Measurements from ENCODE around the gene STX16. TPM values are rescaled to one million over a fixed set of nuclear protein-coding genes. Genes with fewer than 3 reads are reported as not detected.
A peak's percentile ranks its signal among the peaks of the same experiment; 100 is the strongest.

STX16 gene
- total RNA-seq, 1 experiment from 2014 or later: 97.0 TPM

DNA sequence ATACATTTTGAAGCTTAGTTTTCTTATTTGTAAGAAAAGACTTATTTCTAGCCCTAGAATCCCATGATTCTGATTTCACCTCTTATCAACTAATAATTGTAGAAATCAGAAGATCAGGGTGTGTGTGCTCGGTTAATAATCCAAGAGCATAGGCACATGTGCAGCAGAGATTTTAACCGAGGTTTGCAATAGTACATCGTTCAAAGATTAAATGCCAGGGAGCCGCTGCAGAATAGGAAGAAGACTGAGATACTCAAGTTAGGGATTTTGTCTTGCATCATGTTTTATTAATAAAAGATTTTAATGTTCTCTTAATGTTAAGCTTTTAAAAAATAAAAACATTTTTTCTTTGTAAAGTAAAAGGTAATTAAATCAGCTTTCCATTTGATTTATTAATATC lies 6.9 kb downstream of the STX16 start:
- Mint-ChIP-seq H3K9me3 (ENCODE audit: unreplicated experiment) (no peaks in the 10 kb centered on the region), H3K27me3 (ENCODE audit: insufficient read depth, unreplicated experiment) (no peaks in the 10 kb centered on the region), H3K4me1 (ENCODE audit: low read depth, unreplicated experiment) (peaks cover 18% of the 10 kb centered on the region), H3K4me3 (ENCODE audit: unreplicated experiment) (no peak overlapping the region), H3K36me3 (ENCODE audit: insufficient read depth, unreplicated experiment) (peaks cover 27% of the 10 kb centered on the region), H3K27ac (ENCODE audit: unreplicated experiment) (no peak overlapping the region)
- CTCF ChIA-PET: interaction anchor here (0.5 kb wide), 1 partner anchor 39 kb away, joined by 4 read pairs; no protein-coding TSS in a partner anchor
- no peaks in the 10 kb centered on the region for H3K27me3 ChIP-seq (replicated peaks; ENCODE audit: control insufficient read depth, insufficient read depth, low read length)
- H3K36me3 ChIP-seq (ENCODE audit: control insufficient read depth, insufficient read depth, low read length): no peaks in the 10 kb centered on the region; the same call in 1 of the 2 replicates
- DNase-seq: no peak
- POLR2A ChIA-PET: no interaction called here
- no TSS peak for BruUV-seq (replicated peaks)
- intact Hi-C loops (cut with micrococcal nuclease; ENCODE audit: unreplicated experiment): no loop called here
- TF ChIP-seq, protein P1, sequence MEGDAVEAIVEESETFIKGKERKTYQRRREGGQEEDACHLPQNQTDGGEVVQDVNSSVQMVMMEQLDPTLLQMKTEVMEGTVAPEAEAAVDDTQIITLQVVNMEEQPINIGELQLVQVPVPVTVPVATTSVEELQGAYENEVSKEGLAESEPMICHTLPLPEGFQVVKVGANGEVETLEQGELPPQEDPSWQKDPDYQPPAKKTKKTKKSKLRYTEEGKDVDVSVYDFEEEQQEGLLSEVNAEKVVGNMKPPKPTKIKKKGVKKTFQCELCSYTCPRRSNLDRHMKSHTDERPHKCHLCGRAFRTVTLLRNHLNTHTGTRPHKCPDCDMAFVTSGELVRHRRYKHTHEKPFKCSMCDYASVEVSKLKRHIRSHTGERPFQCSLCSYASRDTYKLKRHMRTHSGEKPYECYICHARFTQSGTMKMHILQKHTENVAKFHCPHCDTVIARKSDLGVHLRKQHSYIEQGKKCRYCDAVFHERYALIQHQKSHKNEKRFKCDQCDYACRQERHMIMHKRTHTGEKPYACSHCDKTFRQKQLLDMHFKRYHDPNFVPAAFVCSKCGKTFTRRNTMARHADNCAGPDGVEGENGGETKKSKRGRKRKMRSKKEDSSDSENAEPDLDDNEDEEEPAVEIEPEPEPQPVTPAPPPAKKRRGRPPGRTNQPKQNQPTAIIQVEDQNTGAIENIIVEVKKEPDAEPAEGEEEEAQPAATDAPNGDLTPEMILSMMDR (IDR thresholded peaks at IDR 0.05; ENCODE audit: insufficient read depth in 1 of 2, low read depth in 1 of 2, low read length in 1 of 2, severe bottlenecking in 1 of 2, unreplicated experiment in 1 of 2): no peak
- H3K4me1 ChIP-seq: peaks cover 4% of the 10 kb centered on the region
- H3K4me3 ChIP-seq (ENCODE audit: low read depth, low read length): no peak overlapping the region
- H3K9me3 ChIP-seq: no peaks in the 10 kb centered on the region

DNA sequence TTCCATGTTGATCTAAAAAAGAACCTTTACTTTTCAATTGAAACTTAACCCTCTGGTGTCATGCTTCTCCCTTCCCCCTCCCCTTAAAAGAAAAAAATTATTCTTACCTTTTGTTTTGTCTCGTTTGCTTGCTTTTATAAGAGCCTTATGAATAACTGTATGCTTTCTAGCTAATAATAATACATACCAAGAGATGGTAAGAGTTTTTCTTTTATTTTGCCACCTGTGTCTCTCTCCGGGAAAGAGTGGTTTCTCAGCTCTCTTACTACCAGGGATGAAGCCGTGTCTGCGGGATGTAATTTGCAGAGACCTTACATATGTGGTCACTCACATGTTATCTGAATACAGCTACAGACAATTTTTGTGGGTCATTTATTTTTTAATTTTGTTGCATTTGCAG lies 7.7 kb downstream of the STX16 start:
- no peak overlapping the region for H3K27ac Mint-ChIP-seq (ENCODE audit: unreplicated experiment)
- no peaks in the 10 kb centered on the region for H3K4me1 ChIP-seq
- no peaks in the 10 kb centered on the region for H3K9me3 Mint-ChIP-seq (ENCODE audit: unreplicated experiment)
- no peak overlapping the region for H3K4me3 ChIP-seq (ENCODE audit: low read depth, low read length)
- H3K9me3 ChIP-seq: no peaks in the 10 kb centered on the region
- H3K4me1 Mint-ChIP-seq (ENCODE audit: low read depth, unreplicated experiment): peaks cover 14% of the 10 kb centered on the region
- no peaks in the 10 kb centered on the region for H3K27me3 Mint-ChIP-seq (ENCODE audit: insufficient read depth, unreplicated experiment)
- H3K36me3 ChIP-seq (ENCODE audit: control insufficient read depth, insufficient read depth, low read length): no peaks in the 10 kb centered on the region; the same call in 1 of the 2 replicates
- intact Hi-C loops (cut with micrococcal nuclease; ENCODE audit: unreplicated experiment): no loop called here
- ChIA-PET CTCF (interaction anchor here (3.2 kb wide), 1 partner anchor 8 kb away, joined by 16 read pairs; the partner anchor contains the start of gene STX16), POLR2A (interaction anchor here (1.3 kb wide), 1 partner anchor 8 kb away, joined by 10 read pairs; the partner anchor contains the start of gene STX16)
- no peak for DNase-seq
- H3K27me3 ChIP-seq (replicated peaks; ENCODE audit: control insufficient read depth, insufficient read depth, low read length): no peaks in the 10 kb centered on the region
- BruUV-seq (replicated peaks): no TSS peak
- TF ChIP-seq, protein P1 (IDR thresholded peaks at IDR 0.05; ENCODE audit: insufficient read depth in 1 of 2, low read depth in 1 of 2, low read length in 1 of 2, severe bottlenecking in 1 of 2, unreplicated experiment in 1 of 2): no peak
- peaks cover 30% of the 10 kb centered on the region for H3K36me3 Mint-ChIP-seq (ENCODE audit: insufficient read depth, unreplicated experiment)
- no peak overlapping the region for H3K4me3 Mint-ChIP-seq (ENCODE audit: unreplicated experiment)

DNA sequence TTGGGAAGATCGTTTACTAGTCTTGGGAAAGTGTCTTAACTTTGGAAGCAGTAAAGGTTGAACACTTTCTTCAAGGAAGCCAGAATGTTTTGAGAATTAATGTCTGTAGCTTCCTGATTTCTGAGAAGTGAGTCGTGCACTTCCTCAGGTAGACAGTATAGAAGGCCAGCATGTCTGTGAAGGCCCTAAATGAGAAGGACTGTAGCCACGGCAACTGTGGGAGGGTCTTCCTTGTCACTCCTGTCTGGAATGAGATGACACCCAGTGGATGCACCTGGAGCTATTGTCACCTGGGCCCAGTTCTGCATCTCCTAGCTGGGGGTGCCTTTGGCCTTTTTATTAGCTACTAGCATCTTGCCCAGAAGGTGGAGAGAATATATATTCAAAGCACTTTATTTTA lies 8.8 kb downstream of the STX16 start:
- H3K36me3 ChIP-seq (ENCODE audit: control insufficient read depth, insufficient read depth, low read length): no peaks in the 10 kb centered on the region; the same call in 1 of the 2 replicates
- Mint-ChIP-seq H3K27ac (ENCODE audit: unreplicated experiment) (no peak overlapping the region), H3K4me1 (ENCODE audit: low read depth, unreplicated experiment) (peaks cover 14% of the 10 kb centered on the region), H3K9me3 (ENCODE audit: unreplicated experiment) (no peaks in the 10 kb centered on the region), H3K27me3 (ENCODE audit: insufficient read depth, unreplicated experiment) (no peaks in the 10 kb centered on the region), H3K36me3 (ENCODE audit: insufficient read depth, unreplicated experiment) (peaks cover 37% of the 10 kb centered on the region), H3K4me3 (ENCODE audit: unreplicated experiment) (no peak overlapping the region)
- H3K4me3 ChIP-seq (ENCODE audit: low read depth, low read length): no peak overlapping the region
- no peaks in the 10 kb centered on the region for H3K27me3 ChIP-seq (replicated peaks; ENCODE audit: control insufficient read depth, insufficient read depth, low read length)
- POLR2A ChIA-PET: interaction anchor here (0.5 to 1.3 kb wide), 2 partner anchors 9 to 87 kb away, joined by 4 to 10 read pairs; partner anchors contain the start of gene STX16
- DNase-seq: peak; percentile 63 to 72
- H3K9me3 ChIP-seq: no peaks in the 10 kb centered on the region
- no peaks in the 10 kb centered on the region for H3K4me1 ChIP-seq
- CTCF ChIA-PET: interaction anchor here (0.6 to 3.2 kb wide), 2 partner anchors 9 to 426 kb away, joined by 3 to 16 read pairs; partner anchors contain the start of gene STX16
- TF ChIP-seq, protein P1 (IDR thresholded peaks at IDR 0.05; ENCODE audit: insufficient read depth in 1 of 2, low read depth in 1 of 2, low read length in 1 of 2, severe bottlenecking in 1 of 2, unreplicated experiment in 1 of 2): no peak
- no TSS peak for BruUV-seq (replicated peaks)
- intact Hi-C loops (cut with micrococcal nuclease; ENCODE audit: unreplicated experiment): loop anchor here (1.0 kb wide), 1 partner anchor 8 kb away; no protein-coding TSS in a partner anchor
